H1 (cell line): Measurements from ENCODE around the gene ABCC4. TPM values are rescaled to one million over a fixed set of nuclear protein-coding genes. Genes with fewer than 3 reads are reported as not detected.

Experiments
- CTCF ChIA-PET: fragments of 300-600 bp; sonication (Branson Sonifier 250); formaldehyde crosslinking; loops from one replicate; lab custom pipeline; 2021; ENCODE audit not compliant: partially characterized antibody; lab: Charles Lee
- POLR2A ChIA-PET: fragments of 300-600 bp; sonication (Branson Sonifier 250); formaldehyde crosslinking; loops from one replicate; lab custom pipeline; 2021; ENCODE audit warnings: inconsistent platforms; ENCODE audit not compliant: partially characterized antibody; lab: Charles Lee
- DNase-seq, 2 experiments: peaks; one replicate each; pipeline versions ENCODE4 v3.0.0 to v3.0.0-alpha.2; 2010 to 2022; ENCODE audit warnings: low spot score in 2 of 2, low read depth in 1 of 2, mixed read lengths in 1 of 2
- FAIRE-seq: peaks from 2 replicates; lab custom pipeline; 2011; peaks lifted over from hg19 to GRCh38; lab: Jason Lieb, UNC
- H2AFZ ChIP-seq: 2 replicates; pipeline ENCODE4 v1.8.1; 2012; ENCODE audit warnings: low read length, inconsistent platforms
- H2AK5ac ChIP-seq: 2 replicates; pipeline ENCODE4 v1.6.1; 2013; ENCODE audit warnings: low read depth, low read length
- H2BK120ac ChIP-seq: replicated peaks from 2 replicates; pipeline ENCODE3; 2013; ENCODE audit warnings: low read depth, low read length, inconsistent platforms
- H2BK12ac ChIP-seq: 2 replicates; pipeline ENCODE4 v1.6.1; 2013; ENCODE audit warnings: low read depth, low read length
- H2BK15ac ChIP-seq: 2 replicates; pipeline ENCODE4 v1.6.1; 2013; ENCODE audit warnings: low read length
- H2BK20ac ChIP-seq: 2 replicates; pipeline ENCODE4 v1.6.1; 2013; ENCODE audit warnings: low read length
- H2BK5ac ChIP-seq: 2 replicates; pipeline ENCODE4 v1.6.1; 2013; ENCODE audit warnings: low read depth, low read length
- H3K14ac ChIP-seq: 2 replicates; pipeline ENCODE4 v1.6.1; 2013; ENCODE audit warnings: inconsistent platforms; ENCODE audit not compliant: insufficient read length
- H3K18ac ChIP-seq: 2 replicates; pipeline ENCODE4 v1.6.1; 2013; ENCODE audit warnings: low read length; ENCODE audit errors: extremely low read depth
- H3K23ac ChIP-seq: 2 replicates; pipeline ENCODE4 v1.6.1; 2013; ENCODE audit warnings: inconsistent platforms; ENCODE audit not compliant: insufficient read length
- H3K23me2 ChIP-seq: 2 replicates; pipeline ENCODE4 v1.6.1; 2013; ENCODE audit warnings: low read depth, low read length
- H3K27ac ChIP-seq: 2 replicates; pipeline ENCODE4 v1.6.1; 2011; ENCODE audit warnings: low read depth, low read length, inconsistent platforms
- H3K27me3 ChIP-seq, 4 experiments: replicated peaks in 1 of 4; 1 replicate in 1 of 4; 2 replicates in 3 of 4; pipeline versions ENCODE4 v1.6.1 to v1.8.1; 2011 to 2013; ENCODE audit warnings: low read length in 3 of 4, mild to moderate bottlenecking in 3 of 4, inconsistent platforms in 2 of 4, mixed read lengths in 2 of 4, moderate library complexity in 1 of 4; ENCODE audit not compliant: control insufficient read depth in 3 of 4, insufficient read depth in 3 of 4; ENCODE audit errors: extremely low read depth in 1 of 4
- H3K36me3 ChIP-seq, 4 experiments: 2 replicates each; pipeline versions ENCODE4 v1.6.1 to v1.8.1; 2011 to 2013; ENCODE audit warnings: mild to moderate bottlenecking in 4 of 4, low read length in 3 of 4, moderate library complexity in 2 of 4, control low read depth in 1 of 4, inconsistent platforms in 1 of 4; ENCODE audit not compliant: insufficient read depth in 4 of 4, control insufficient read depth in 2 of 4
- H3K4ac ChIP-seq: replicated peaks from 2 replicates; pipeline ENCODE3; 2013; ENCODE audit warnings: low read length, low read depth, mixed read lengths, inconsistent platforms; ENCODE audit not compliant: insufficient read length
- H3K4me1 ChIP-seq, 4 experiments: replicated peaks in 1 of 4; 1 replicate in 1 of 4; 2 replicates in 3 of 4; pipeline versions ENCODE4 v1.6.1 to v1.8.1; 2011 to 2013; ENCODE audit warnings: low read length in 3 of 4, inconsistent platforms in 2 of 4, mixed read lengths in 1 of 4; ENCODE audit not compliant: insufficient read depth in 4 of 4, control insufficient read depth in 3 of 4
- H3K4me2 ChIP-seq, 2 experiments: 2 replicates each; pipeline versions ENCODE4 v1.6.1 to v1.8.1; 2011 to 2013; ENCODE audit warnings: low read depth in 2 of 2, low read length in 2 of 2, control low read depth in 1 of 2, inconsistent platforms in 1 of 2, mild to moderate bottlenecking in 1 of 2; ENCODE audit not compliant: insufficient read depth in 1 of 2
- H3K4me3 ChIP-seq, 4 experiments: fragments of 200-600, 300-600 bp in 1 of 4; sonication (generic), shearing (Covaris generic), sonication (Bioruptor Twin) in 1 of 4; 2 replicates each; pipeline versions ENCODE4 v1.5.1 to v1.8.1; 2011 to 2016; ENCODE audit warnings: low read length in 4 of 4, low read depth in 3 of 4, control low read depth in 2 of 4, inconsistent platforms in 2 of 4, mild to moderate bottlenecking in 2 of 4, mixed read lengths in 1 of 4, moderate library complexity in 1 of 4; ENCODE audit not compliant: insufficient read depth in 2 of 4; ENCODE audit errors: extremely low read depth in 1 of 4
- H3K56ac ChIP-seq: replicated peaks from 2 replicates; pipeline ENCODE3; 2013; ENCODE audit warnings: low read depth, mild to moderate bottlenecking, mixed read lengths, low read length, inconsistent platforms; ENCODE audit not compliant: insufficient read length
- H3K79me1 ChIP-seq: 2 replicates; pipeline ENCODE4 v1.6.1; 2013; ENCODE audit warnings: low read depth, low read length, control low read depth
- H3K79me2 ChIP-seq, 2 experiments: 2 replicates each; pipeline versions ENCODE4 v1.6.1 to v1.8.1; 2012 to 2013; ENCODE audit warnings: low read length in 2 of 2, mild to moderate bottlenecking in 2 of 2, inconsistent platforms in 1 of 2; ENCODE audit not compliant: insufficient read depth in 2 of 2, control insufficient read depth in 1 of 2
- H3K9ac ChIP-seq, 4 experiments: replicated peaks in 1 of 4; 1 replicate in 1 of 4; 2 replicates in 3 of 4; pipeline versions ENCODE4 v1.6.1 to v1.8.1; 2011 to 2013; ENCODE audit warnings: low read depth in 3 of 4, low read length in 3 of 4, control low read depth in 2 of 4, mild to moderate bottlenecking in 2 of 4, moderate library complexity in 2 of 4, inconsistent platforms in 1 of 4; ENCODE audit errors: extremely low read depth in 1 of 4
- H3K9me3 ChIP-seq, 2 experiments: 2 replicates each; pipeline versions ENCODE4 v1.6.1 to v1.8.1; 2012 to 2013; ENCODE audit warnings: mild to moderate bottlenecking in 2 of 2, moderate library complexity in 2 of 2, control low read depth in 1 of 2, inconsistent platforms in 1 of 2, low read depth in 1 of 2, low read length in 1 of 2, mixed read lengths in 1 of 2; ENCODE audit not compliant: insufficient read depth in 2 of 2
- H4K20me1 ChIP-seq, 2 experiments: replicated peaks in 1 of 2; 2 replicates each; pipeline versions ENCODE3 to v1.8.1; 2011 to 2013; ENCODE audit warnings: inconsistent platforms in 2 of 2, low read length in 2 of 2, mild to moderate bottlenecking in 1 of 2; ENCODE audit not compliant: insufficient read depth in 2 of 2, control insufficient read depth in 1 of 2
- H4K5ac ChIP-seq: 2 replicates; pipeline ENCODE4 v1.6.1; 2013; ENCODE audit warnings: low read length, low read depth, mixed read lengths, inconsistent platforms; ENCODE audit not compliant: insufficient read length
- H4K8ac ChIP-seq: 2 replicates; pipeline ENCODE4 v1.8.0; 2013; ENCODE audit warnings: mild to moderate bottlenecking, moderate library complexity, low read length, inconsistent platforms; ENCODE audit not compliant: insufficient read depth; ENCODE audit errors: extremely low read depth
- H4K91ac ChIP-seq: replicated peaks from 2 replicates; pipeline ENCODE3; 2013; ENCODE audit warnings: low read length, mixed read lengths, inconsistent platforms; ENCODE audit not compliant: insufficient read length
- ASH2L ChIP-seq: fragments of 200-600, 300-600 bp; sonication (generic); IDR thresholded peaks from one replicate; pipeline ENCODE4 v1.7.1; 2017; ENCODE audit warnings: low read length
- CEBPB ChIP-seq: IDR thresholded peaks from 2 replicates; pipeline ENCODE4 v1.6.1; 2012; ENCODE audit warnings: low read depth, low read length
- EP300 ChIP-seq, 2 experiments: IDR thresholded peaks; 1 replicate in 1 of 2; 2 replicates in 1 of 2; pipeline ENCODE4 v1.6.1; 2011 to 2012; ENCODE audit warnings: low read depth in 2 of 2, low read length in 2 of 2, mild to moderate bottlenecking in 2 of 2, borderline replicate concordance in 1 of 2, inconsistent platforms in 1 of 2, moderate library complexity in 1 of 2
- MAFK ChIP-seq: IDR thresholded peaks from 2 replicates; pipeline ENCODE4 v1.6.1; 2012; ENCODE audit warnings: low read depth, mild to moderate bottlenecking, improper control_type of control experiment, low read length
- SIX5 ChIP-seq: IDR thresholded peaks from 2 replicates; pipeline ENCODE4 v1.6.1; 2011; ENCODE audit warnings: mild to moderate bottlenecking, low read depth, low read length
- WGBS, 2 experiments: shearing (Covaris generic) in 1 of 2; methylation state at CpG; one replicate each; pipeline versions ENCODE4 v1.1.6 to v1.1.7; 2013 to 2015; ENCODE audit warnings: low lambda C conversion rate in 2 of 2, mixed read lengths in 2 of 2, inconsistent platforms in 1 of 2, low coverage in 1 of 2, missing lambda C conversion rate in 1 of 2; ENCODE audit not compliant: insufficient replicate concordance in 2 of 2, insufficient coverage in 1 of 2, insufficient read length in 1 of 2; ENCODE audit errors: extremely low coverage in 1 of 2, missing lambda C conversion rate in 1 of 2; 5-methylcytosine and 5-hydroxymethylcytosine counted together
- polyA plus RNA-seq, 7 experiments: library from polyadenylated mRNA; depleted of rRNA in 3 of 7; stranded (reverse) in 5 of 7; unstranded in 2 of 7; fragments of >200 nt in 5 of 7; fragments of 200-250 nt in 2 of 7; gene quantifications; 1 replicate in 5 of 7; 2 replicates in 1 of 7; 4 replicates in 1 of 7; pipeline versions ENCODE4 v1.2.1 to v1.2.3, GENCODE V29; 2011 to 2013; ENCODE audit warnings: missing spikeins in 2 of 7, mixed read lengths in 2 of 7
- total RNA-seq: library from RNA; stranded (reverse); fragmentation: NEBNext Ultra II Directional; extraction: Animal tissue kit (Norgen Biotek cat#: 25700); gene quantifications from 2 replicates; pipeline ENCODE4 v1.2.1, GENCODE V29; 2021

Gene ABCC4
- total and polyA plus RNA-seq, 2 of the 8 experiments (the other 6 are each of a cell fraction or from before 2014, with no cell fraction given), result 4.0 to 14.1 TPM

DNA sequence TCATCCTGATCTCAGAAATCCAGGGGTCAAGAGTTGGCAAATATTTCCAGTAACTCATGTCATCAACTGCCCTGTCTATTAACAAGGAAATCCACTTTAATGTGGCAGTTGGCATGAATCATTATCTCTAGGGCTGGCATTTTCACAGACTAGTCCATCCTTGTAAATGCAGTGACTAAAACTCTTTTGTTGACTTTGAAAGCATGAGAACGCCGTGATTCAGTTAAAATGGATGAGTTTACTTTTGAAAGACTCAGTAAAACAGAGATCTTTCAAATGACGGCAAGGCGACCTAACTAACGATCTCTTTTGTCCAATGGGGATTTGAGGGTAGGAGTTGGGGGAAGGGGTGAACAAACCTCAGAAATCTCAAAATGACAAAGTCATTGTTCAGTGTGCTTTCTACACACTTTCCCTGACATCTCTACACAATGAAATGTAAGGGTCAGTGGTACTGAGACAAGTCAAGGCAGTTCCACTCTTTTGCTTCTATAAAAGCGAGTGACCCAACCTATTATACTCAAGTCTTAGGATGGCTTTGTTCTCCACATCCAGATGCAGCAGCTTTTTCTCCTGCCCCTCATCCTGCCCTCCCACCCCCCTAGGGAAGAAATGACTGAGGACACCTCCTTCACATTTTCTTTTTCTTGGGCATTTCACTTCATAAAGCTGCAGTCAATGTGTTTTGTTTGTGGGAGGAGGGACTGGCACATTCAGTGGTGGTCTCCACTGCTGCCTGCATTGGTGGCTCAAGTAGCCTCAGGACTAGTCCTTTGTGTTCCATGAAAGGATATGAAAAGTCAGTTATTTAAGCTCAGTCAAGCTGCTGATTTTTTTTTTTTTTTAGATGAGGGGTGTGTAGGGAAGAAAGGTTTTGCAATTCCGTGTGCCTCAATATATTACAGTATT lies 200.5 kb downstream of the ABCC4 start:
- H3K4me1 ChIP-seq, result no peaks in the 10 kb centered on the region; a peak in 1 of 7 replicates
- POLR2A ChIA-PET, result no interaction called here

More for the DNA sequence above, 200.5 kb downstream of the ABCC4 start:
- Histone ChIP-seq H3K27ac (no peak overlapping the region), H3K4me3 (no peak overlapping the region), H2AFZ (no peak overlapping the region), H3K18ac (no peak overlapping the region), H3K36me3 (no peaks in the 10 kb centered on the region), H2BK20ac (no peak overlapping the region), H3K27me3 (no peaks in the 10 kb centered on the region), H2BK15ac (no peak overlapping the region), H3K79me1 (no peaks in the 10 kb centered on the region), H3K9me3 (peaks cover 0 to 3% of the 10 kb centered on the region in 2 experiments; a peak in 1 of 4 replicates), H3K4me2 (no peak overlapping the region), H3K23me2 (no peaks in the 10 kb centered on the region), H2BK5ac (no peak overlapping the region), H4K91ac (no peak overlapping the region), H3K79me2 (no peaks in the 10 kb centered on the region), H4K8ac (no peak overlapping the region), H3K14ac (no peak overlapping the region), H3K56ac (no peak overlapping the region), H2AK5ac (no peak overlapping the region), H3K4ac (no peak overlapping the region), H2BK120ac (no peak overlapping the region)
- CTCF ChIA-PET, result interaction anchor here (0.6 to 1.1 kb wide), 2 partner anchors 78 to 150 kb away, joined by 3 to 4 read pairs; no protein-coding TSS in a partner anchor
- DNase-seq, result no peak
- TF ChIP-seq ASH2L (no peak), EP300 (IDR thresholded peaks at IDR 0.05; ENCODE audit: borderline replicate concordance in 1 of 2, low read depth in 2 of 2, low read length in 2 of 2) (no peak), CEBPB (no peak), MAFK (no peak), SIX5 (no peak)
- TF ChIP-seq, all 59 proteins: peak for 0
- Histone ChIP-seq H3K9ac (no peak overlapping the region), H4K20me1 (no peaks in the 10 kb centered on the region), H2BK12ac (no peak overlapping the region), H3K23ac (no peak overlapping the region), H4K5ac (no peak overlapping the region)
- no peak for FAIRE-seq
- 90% methylated on average over 7 of the region's 7 CpGs; no CpG with 5 or more reads in 1 of the 2 experiments for WGBS, 2 experiments
